ENCODE measurements around the gene CLSTN3. TPM values are rescaled to one million over a fixed set of nuclear protein-coding genes. Genes with fewer than 3 reads are reported as not detected.

The CLSTN3 gene
- total and polyA plus RNA-seq, 2 of the 13 experiments (the other 11 are each of a cell fraction or from before 2014, with no cell fraction given) = 26.2 to 94.1 TPM

DNA sequence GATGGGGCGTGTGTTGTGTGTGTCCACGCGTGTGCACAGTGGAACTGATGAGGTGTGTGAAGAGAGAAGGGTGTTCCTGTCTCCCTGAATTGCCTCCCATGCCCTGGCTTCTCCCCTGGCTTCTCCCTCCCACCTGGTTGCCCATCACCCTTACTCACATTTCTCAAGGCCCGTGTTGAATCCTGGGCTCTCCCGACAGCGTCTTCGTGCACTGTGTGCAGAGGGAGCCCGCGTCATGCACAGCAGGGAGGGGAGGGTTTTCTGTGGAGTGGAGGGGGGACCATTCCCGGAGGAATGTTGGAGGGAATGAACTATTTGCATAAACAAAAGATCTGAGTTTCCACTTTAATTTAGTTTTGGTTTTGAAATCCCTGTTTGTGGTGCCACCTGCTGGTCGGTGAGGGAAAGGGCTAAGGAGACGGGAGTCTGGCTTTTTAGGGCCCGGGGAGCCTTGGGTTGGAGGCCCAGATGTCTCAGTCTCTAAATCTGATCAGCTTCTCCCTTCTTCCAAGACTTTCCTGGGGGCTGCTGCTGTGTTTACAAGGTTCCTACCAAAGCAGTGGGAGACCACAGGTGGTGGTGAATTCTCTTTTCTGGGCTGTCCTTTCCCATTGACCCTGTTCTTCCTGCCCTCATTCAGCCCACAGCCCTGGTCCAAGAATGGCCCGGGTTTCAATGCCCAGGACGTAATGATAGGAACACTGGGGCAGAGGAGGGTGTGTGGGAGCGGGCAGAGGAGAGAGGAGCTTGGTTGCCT lies 37.8 kb upstream of the CLSTN3 start, which contains the start of gene C1R (continued):
- 0 out of 2 replicates have a peak, but pooled peaks have one; percentile 25 for TF ChIP-seq MTF2 (CRISPR knock-in tag; IDR thresholded peaks at IDR 0.05; ENCODE audit: borderline replicate concordance)
- TF ChIP-seq, protein P1, sequence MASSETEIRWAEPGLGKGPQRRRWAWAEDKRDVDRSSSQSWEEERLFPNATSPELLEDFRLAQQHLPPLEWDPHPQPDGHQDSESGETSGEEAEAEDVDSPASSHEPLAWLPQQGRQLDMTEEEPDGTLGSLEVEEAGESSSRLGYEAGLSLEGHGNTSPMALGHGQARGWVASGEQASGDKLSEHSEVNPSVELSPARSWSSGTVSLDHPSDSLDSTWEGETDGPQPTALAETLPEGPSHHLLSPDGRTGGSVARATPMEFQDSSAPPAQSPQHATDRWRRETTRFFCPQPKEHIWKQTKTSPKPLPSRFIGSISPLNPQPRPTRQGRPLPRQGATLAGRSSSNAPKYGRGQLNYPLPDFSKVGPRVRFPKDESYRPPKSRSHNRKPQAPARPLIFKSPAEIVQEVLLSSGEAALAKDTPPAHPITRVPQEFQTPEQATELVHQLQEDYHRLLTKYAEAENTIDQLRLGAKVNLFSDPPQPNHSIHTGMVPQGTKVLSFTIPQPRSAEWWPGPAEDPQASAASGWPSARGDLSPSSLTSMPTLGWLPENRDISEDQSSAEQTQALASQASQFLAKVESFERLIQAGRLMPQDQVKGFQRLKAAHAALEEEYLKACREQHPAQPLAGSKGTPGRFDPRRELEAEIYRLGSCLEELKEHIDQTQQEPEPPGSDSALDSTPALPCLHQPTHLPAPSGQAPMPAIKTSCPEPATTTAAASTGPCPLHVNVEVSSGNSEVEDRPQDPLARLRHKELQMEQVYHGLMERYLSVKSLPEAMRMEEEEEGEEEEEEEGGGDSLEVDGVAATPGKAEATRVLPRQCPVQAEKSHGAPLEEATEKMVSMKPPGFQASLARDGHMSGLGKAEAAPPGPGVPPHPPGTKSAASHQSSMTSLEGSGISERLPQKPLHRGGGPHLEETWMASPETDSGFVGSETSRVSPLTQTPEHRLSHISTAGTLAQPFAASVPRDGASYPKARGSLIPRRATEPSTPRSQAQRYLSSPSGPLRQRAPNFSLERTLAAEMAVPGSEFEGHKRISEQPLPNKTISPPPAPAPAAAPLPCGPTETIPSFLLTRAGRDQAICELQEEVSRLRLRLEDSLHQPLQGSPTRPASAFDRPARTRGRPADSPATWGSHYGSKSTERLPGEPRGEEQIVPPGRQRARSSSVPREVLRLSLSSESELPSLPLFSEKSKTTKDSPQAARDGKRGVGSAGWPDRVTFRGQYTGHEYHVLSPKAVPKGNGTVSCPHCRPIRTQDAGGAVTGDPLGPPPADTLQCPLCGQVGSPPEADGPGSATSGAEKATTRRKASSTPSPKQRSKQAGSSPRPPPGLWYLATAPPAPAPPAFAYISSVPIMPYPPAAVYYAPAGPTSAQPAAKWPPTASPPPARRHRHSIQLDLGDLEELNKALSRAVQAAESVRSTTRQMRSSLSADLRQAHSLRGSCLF (CRISPR knock-in tag; IDR thresholded peaks at IDR 0.05; ENCODE audit: borderline replicate concordance) = no peak
- 0 out of 2 replicates have a peak, but pooled peaks have one; percentile 23 for TF ChIP-seq ZFY (CRISPR knock-in tag; IDR thresholded peaks at IDR 0.05)
- TF ChIP-seq, protein P2, sequence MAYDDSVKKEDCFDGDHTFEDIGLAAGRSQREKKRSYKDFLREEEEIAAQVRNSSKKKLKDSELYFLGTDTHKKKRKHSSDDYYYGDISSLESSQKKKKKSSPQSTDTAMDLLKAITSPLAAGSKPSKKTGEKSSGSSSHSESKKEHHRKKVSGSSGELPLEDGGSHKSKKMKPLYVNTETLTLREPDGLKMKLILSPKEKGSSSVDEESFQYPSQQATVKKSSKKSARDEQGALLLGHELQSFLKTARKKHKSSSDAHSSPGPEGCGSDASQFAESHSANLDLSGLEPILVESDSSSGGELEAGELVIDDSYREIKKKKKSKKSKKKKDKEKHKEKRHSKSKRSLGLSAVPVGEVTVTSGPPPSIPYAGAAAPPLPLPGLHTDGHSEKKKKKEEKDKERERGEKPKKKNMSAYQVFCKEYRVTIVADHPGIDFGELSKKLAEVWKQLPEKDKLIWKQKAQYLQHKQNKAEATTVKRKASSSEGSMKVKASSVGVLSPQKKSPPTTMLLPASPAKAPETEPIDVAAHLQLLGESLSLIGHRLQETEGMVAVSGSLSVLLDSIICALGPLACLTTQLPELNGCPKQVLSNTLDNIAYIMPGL (CRISPR knock-in tag; IDR thresholded peaks at IDR 0.05; ENCODE audit: borderline replicate concordance in 1 of 2, low read depth in 1 of 2) = peak in 1 of 2 experiments; percentile 33; a peak in 1 of 4 replicates
- TF ChIP-seq XRCC5 (optimal IDR thresholded peaks at IDR 0.05; ENCODE audit: low read length) = peak; percentile 67
- TF ChIP-seq KDM5B (CRISPR knock-in tag; IDR thresholded peaks at IDR 0.05; ENCODE audit: borderline replicate concordance) = peak; percentile 63; the same call in 1 of the 2 replicates
- 0 out of 2 replicates have a peak, but pooled peaks have one; percentile 22 for TF ChIP-seq PITX1 (CRISPR knock-in tag; IDR thresholded peaks at IDR 0.05)

Data from HepG2 (cell line).